GM12865 (cell line): Measurements from ENCODE around the gene LTB4R.
"Not testable (repeated sequence)": the region's sequence is repeated elsewhere in the genome, so short reads cannot be mapped to it uniquely, and the experiment has no call there.

Source experiments
- DNase-seq: peaks from one replicate; pipeline ENCODE4 v3.0.0; 2010; ENCODE audit warnings: low read depth
- H3K4me3 ChIP-seq: 2 replicates; pipeline ENCODE4 v1.5.1; 2011; ENCODE audit warnings: mild to moderate bottlenecking, low read depth, low read length, control low read depth
- CTCF ChIP-seq: IDR thresholded peaks from 2 replicates; pipeline ENCODE4 v1.5.1; 2011; ENCODE audit warnings: low read length, control low read depth, low read depth, inconsistent platforms; ENCODE audit not compliant: insufficient read depth; ENCODE audit errors: missing control alignments

The LTB4R gene

GRCh38 chr14:24324024-24324423, 12.7 kb downstream of the LTB4R start:
- TF ChIP-seq CTCF = no peak
- DNase-seq = no peak
- H3K4me3 ChIP-seq = no peak overlapping the region

GRCh38 chr14:24325041-24325530, 13.8 kb downstream of the LTB4R start:
- H3K4me3 ChIP-seq = no peak overlapping the region
- DNase-seq = no peak
- TF ChIP-seq CTCF = no peak

- H3K4me3 ChIP-seq = no peak overlapping the region
- no peak for DNase-seq
- no peak for TF ChIP-seq CTCF
These were observed 14.7 kb downstream of the LTB4R start for GRCh38 chr14:24325963-24326362.

GRCh38 chr14:24327303-24327702, 16.0 kb downstream of the LTB4R start:
- no peak for TF ChIP-seq CTCF
- no peak for DNase-seq
- no peak overlapping the region for H3K4me3 ChIP-seq

GRCh38 chr14:24327914-24328313, 16.6 kb downstream of the LTB4R start:
- not testable (repeated sequence) for DNase-seq, H3K4me3 ChIP-seq
- TF ChIP-seq CTCF = peak; percentile 18

GRCh38 chr14:24329073-24329663, 17.9 kb downstream of the LTB4R start:
- TF ChIP-seq CTCF = no peak
- H3K4me3 ChIP-seq = no peak overlapping the region
- no peak for DNase-seq

- no peak overlapping the region for H3K4me3 ChIP-seq
- no peak for TF ChIP-seq CTCF
These were observed 18.4 kb downstream of the LTB4R start for GRCh38 chr14:24329736-24330135.

More at GRCh38 chr14:24329736-24330135, 18.4 kb downstream of the LTB4R start:
- DNase-seq = no peak
